ENCODE results near the gene PLCL1.

DNA sequence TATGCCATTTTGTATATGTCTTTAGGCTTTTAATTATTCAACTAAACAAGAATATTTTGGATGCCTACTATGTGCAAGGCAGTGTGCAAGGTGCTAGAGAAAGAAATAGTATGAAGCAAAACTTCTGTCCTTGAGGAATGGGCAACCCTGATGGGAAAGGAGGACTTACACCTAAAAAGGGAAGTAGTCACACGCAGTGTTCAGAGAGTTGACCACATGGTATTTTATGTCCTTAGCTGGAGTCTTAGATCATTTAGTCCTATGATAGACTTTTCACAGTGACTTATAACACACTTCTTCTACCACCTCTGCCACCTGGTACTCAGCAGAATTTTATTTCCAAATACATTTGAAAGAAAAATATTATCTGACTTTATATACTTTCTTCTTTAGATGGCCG, 291.6 kb downstream of the PLCL1 start:
- TF ChIP-seq, protein P1, sequence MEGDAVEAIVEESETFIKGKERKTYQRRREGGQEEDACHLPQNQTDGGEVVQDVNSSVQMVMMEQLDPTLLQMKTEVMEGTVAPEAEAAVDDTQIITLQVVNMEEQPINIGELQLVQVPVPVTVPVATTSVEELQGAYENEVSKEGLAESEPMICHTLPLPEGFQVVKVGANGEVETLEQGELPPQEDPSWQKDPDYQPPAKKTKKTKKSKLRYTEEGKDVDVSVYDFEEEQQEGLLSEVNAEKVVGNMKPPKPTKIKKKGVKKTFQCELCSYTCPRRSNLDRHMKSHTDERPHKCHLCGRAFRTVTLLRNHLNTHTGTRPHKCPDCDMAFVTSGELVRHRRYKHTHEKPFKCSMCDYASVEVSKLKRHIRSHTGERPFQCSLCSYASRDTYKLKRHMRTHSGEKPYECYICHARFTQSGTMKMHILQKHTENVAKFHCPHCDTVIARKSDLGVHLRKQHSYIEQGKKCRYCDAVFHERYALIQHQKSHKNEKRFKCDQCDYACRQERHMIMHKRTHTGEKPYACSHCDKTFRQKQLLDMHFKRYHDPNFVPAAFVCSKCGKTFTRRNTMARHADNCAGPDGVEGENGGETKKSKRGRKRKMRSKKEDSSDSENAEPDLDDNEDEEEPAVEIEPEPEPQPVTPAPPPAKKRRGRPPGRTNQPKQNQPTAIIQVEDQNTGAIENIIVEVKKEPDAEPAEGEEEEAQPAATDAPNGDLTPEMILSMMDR (IDR thresholded peaks at IDR 0.05; ENCODE audit: low read length): no peak
- TF ChIP-seq EZH2 (optimal IDR thresholded peaks at IDR 0.05; ENCODE audit: low read depth, low read length) (no peak), EZH2phosphoT487 (IDR thresholded peaks at IDR 0.05; ENCODE audit: low read length) (no peak)
